Osteocyte (in vitro differentiated cells): ENCODE results near the gene CFAP90. TPM values are rescaled to one million over a fixed set of nuclear protein-coding genes. Genes with fewer than 3 reads are reported as not detected.

Experiments used
- DNase-seq: peaks from one replicate; pipeline ENCODE4 v3.0.0; 2021; ENCODE audit warnings: mixed read lengths; ENCODE audit not compliant: unreplicated experiment; ENCODE audit errors: extremely low spot score
- H3K27ac Mint-ChIP-seq: one replicate; pipeline ENCODE4 v1.8.0; 2021; ENCODE audit warnings: mild to moderate bottlenecking, mixed read lengths; ENCODE audit not compliant: unreplicated experiment
- H3K27me3 Mint-ChIP-seq: one replicate; pipeline ENCODE4 v1.8.0; 2021; ENCODE audit warnings: mixed read lengths; ENCODE audit not compliant: unreplicated experiment
- H3K36me3 Mint-ChIP-seq: one replicate; pipeline ENCODE4 v1.8.0; 2021; ENCODE audit warnings: mixed read lengths; ENCODE audit not compliant: unreplicated experiment
- H3K4me1 Mint-ChIP-seq: one replicate; pipeline ENCODE4 v1.8.0; 2021; ENCODE audit warnings: mixed read lengths; ENCODE audit not compliant: unreplicated experiment
- H3K4me3 Mint-ChIP-seq: one replicate; pipeline ENCODE4 v1.8.0; 2021; ENCODE audit warnings: mild to moderate bottlenecking, moderate library complexity, mixed read lengths; ENCODE audit not compliant: unreplicated experiment
- H3K9me3 Mint-ChIP-seq: one replicate; pipeline ENCODE4 v1.8.0; 2021; ENCODE audit warnings: mixed read lengths; ENCODE audit not compliant: unreplicated experiment
- total RNA-seq: library from RNA; stranded (reverse); gene quantifications from 2 replicates; pipeline ENCODE4 v1.2.1, GENCODE V29; 2021
- TF ChIP-seq, protein P1 (sequence below): fragments of 200-600 bp; sonication (generic); IDR thresholded peaks from 2 replicates; pipeline ENCODE4 v1.5.0; 2021; ENCODE audit warnings: antibody characterized with exemption, mild to moderate bottlenecking, moderate library complexity

CFAP90 gene
- total RNA-seq, 1 donor from 2014 or later = not detected

DNA sequence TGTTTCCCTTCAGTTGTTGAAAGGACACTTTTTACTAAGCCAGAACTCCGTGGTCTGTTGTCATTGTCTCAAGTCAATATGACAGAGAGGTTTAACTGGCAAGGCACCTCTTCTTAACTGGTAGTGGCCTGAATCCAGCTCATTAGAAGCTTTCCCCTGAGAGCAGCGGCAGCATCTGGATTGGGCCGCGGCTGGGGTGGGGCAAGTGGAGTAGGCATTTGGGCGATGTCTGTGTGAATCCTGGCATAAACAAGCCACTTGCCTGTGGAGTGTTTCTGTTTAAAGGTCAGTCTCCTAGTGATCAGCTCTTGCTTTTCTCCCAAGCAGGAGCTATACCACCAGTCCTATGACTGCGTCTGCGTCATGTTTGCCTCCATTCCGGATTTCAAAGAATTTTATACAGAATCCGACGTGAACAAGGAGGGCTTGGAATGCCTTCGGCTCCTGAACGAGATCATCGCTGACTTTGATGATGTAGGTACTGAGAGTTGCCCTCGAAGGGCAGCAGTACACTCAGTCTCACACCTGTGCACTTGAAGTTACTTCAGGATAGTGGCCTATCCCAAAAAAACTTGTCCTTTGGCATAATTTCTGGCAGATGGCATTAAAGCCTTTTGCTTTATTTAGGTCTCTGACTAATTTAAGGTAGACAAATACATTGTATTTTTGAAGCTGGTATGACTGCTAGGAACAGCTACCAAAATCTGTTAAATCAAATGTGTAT lies 48.9 kb downstream of the CFAP90 start:
- Mint-ChIP-seq H3K4me1 (no peaks in the 10 kb centered on the region), H3K4me3 (no peak overlapping the region), H3K27me3 (peaks cover 2% of the 10 kb centered on the region), H3K36me3 (no peaks in the 10 kb centered on the region), H3K27ac (no peak overlapping the region), H3K9me3 (no peaks in the 10 kb centered on the region)
- no peak for DNase-seq
- TF ChIP-seq, protein P1, sequence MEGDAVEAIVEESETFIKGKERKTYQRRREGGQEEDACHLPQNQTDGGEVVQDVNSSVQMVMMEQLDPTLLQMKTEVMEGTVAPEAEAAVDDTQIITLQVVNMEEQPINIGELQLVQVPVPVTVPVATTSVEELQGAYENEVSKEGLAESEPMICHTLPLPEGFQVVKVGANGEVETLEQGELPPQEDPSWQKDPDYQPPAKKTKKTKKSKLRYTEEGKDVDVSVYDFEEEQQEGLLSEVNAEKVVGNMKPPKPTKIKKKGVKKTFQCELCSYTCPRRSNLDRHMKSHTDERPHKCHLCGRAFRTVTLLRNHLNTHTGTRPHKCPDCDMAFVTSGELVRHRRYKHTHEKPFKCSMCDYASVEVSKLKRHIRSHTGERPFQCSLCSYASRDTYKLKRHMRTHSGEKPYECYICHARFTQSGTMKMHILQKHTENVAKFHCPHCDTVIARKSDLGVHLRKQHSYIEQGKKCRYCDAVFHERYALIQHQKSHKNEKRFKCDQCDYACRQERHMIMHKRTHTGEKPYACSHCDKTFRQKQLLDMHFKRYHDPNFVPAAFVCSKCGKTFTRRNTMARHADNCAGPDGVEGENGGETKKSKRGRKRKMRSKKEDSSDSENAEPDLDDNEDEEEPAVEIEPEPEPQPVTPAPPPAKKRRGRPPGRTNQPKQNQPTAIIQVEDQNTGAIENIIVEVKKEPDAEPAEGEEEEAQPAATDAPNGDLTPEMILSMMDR = no peak

DNA sequence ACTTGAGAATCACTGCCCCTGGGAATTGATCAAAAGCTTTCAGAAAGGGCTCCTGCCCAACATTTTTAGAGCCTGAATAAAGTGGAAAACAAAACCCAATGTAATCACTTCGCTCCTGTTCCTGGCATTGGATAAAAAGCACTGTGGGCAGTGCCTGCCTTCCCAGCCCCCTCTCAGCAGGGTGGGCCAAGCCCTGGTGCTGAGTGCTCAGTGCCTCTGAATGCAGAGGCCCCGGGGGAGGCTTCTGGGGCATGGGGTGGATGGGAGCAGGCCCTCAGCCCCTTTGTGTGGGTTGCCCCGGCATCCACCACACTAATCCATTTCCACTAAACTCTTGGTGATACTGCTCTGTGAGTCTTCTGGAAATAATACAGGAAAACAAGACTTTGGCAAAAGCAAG lies 55.6 kb downstream of the CFAP90 start:
- Mint-ChIP-seq H3K36me3 (no peaks in the 10 kb centered on the region), H3K4me3 (no peak overlapping the region), H3K9me3 (no peaks in the 10 kb centered on the region), H3K4me1 (no peaks in the 10 kb centered on the region), H3K27ac (no peak overlapping the region), H3K27me3 (peaks cover 4% of the 10 kb centered on the region)
- DNase-seq = no peak
- TF ChIP-seq, protein P1 = no peak

GRCh38 chr5:7794823-7795222 lies 56.1 kb downstream of the CFAP90 start:
- Mint-ChIP-seq H3K27me3 (peaks cover 4% of the 10 kb centered on the region), H3K4me1 (no peaks in the 10 kb centered on the region), H3K9me3 (no peaks in the 10 kb centered on the region), H3K27ac (no peak overlapping the region), H3K4me3 (no peak overlapping the region), H3K36me3 (no peaks in the 10 kb centered on the region)
- no peak for DNase-seq
- TF ChIP-seq, protein P1 = no peak

DNA sequence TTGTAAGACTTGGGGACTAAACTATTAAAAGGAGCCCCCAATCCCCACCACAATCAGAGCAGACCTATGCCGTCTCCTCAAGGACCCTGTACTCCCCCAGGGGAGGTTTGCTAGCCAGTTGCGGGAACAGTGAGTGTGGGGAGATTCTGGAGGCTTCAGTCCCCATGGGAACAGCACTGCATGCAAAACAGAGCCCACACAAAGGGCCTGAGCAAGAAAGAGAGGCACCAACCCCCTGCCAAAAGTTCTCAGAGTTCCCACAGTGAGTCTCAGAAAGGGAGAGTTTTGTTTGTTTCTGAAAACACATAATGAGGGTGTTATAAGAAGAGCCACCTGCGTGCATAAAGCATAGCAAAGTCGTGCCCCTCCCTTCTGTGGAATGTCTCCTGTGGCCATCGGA lies 56.6 kb downstream of the CFAP90 start:
- TF ChIP-seq, protein P1 = no peak
- Mint-ChIP-seq H3K4me1 (no peaks in the 10 kb centered on the region), H3K27me3 (peaks cover 4% of the 10 kb centered on the region), H3K27ac (no peak overlapping the region), H3K36me3 (no peaks in the 10 kb centered on the region), H3K9me3 (no peaks in the 10 kb centered on the region), H3K4me3 (no peak overlapping the region)
- no peak for DNase-seq

GRCh38 chr5:7793895-7794294 lies 57.0 kb downstream of the CFAP90 start:
- Mint-ChIP-seq H3K4me3 (no peak overlapping the region), H3K36me3 (no peaks in the 10 kb centered on the region), H3K27ac (no peak overlapping the region), H3K9me3 (no peaks in the 10 kb centered on the region), H3K27me3 (peaks cover 4% of the 10 kb centered on the region), H3K4me1 (no peaks in the 10 kb centered on the region)
- TF ChIP-seq, protein P1 = no peak
- DNase-seq = no peak
